Activated T-cell treated with anti-CD3 and anti-CD28 coated beads for 4 hours (primary cell): ENCODE measurements around the gene IL20RA.
"Not testable (repeated sequence)": the region's sequence is repeated elsewhere in the genome, so short reads cannot be mapped to it uniquely, and the experiment has no call there.

Experiments used
- DNase-seq: peaks from one replicate; pipeline ENCODE4 v3.0.0-alpha.2; 2020

The IL20RA gene

GRCh38 chr6:137044366-137045221, at the start of gene IL20RA:
Gene IL20RA (minus strand): TSS chr6:137044965. CDS start chr6:137044728, 237 bp downstream.
- no peak for DNase-seq

- DNase-seq, result no peak
These were observed 48.7 kb upstream of the IL20RA start for GRCh38 chr6:137093183-137094069.

- no peak for DNase-seq
These were observed 47.3 kb upstream of the IL20RA start for GRCh38 chr6:137092018-137092417.

- no peak for DNase-seq
These were observed 44.5 kb upstream of the IL20RA start for GRCh38 chr6:137089305-137089704.

- no peak for DNase-seq
These were observed 43.1 kb upstream of the IL20RA start for GRCh38 chr6:137087902-137088301.

- no peak for DNase-seq
These were observed 41.3 kb upstream of the IL20RA start for GRCh38 chr6:137086031-137086430.

- no peak for DNase-seq
These were observed 40.3 kb upstream of the IL20RA start for GRCh38 chr6:137084865-137085617.

- no peak for DNase-seq
These were observed 39.3 kb upstream of the IL20RA start for GRCh38 chr6:137084090-137084489.

GRCh38 chr6:137081997-137082396, 37.2 kb upstream of the IL20RA start:
- DNase-seq, result no peak

- DNase-seq, result no peak
These were observed 35.9 kb upstream of the IL20RA start for GRCh38 chr6:137080711-137081110.

- peak; percentile 16 for DNase-seq
These were observed 31.7 kb upstream of the IL20RA start for GRCh38 chr6:137076277-137077068.

GRCh38 chr6:137075790-137076189, 31.0 kb upstream of the IL20RA start:
- DNase-seq, result not testable (repeated sequence)

GRCh38 chr6:137070303-137070702, 25.5 kb upstream of the IL20RA start:
- no peak for DNase-seq

GRCh38 chr6:137067399-137067798, 22.6 kb upstream of the IL20RA start:
- no peak for DNase-seq

GRCh38 chr6:137058037-137058436, 13.3 kb upstream of the IL20RA start:
- DNase-seq, result no peak

- no peak for DNase-seq
These were observed 11.5 kb upstream of the IL20RA start for GRCh38 chr6:137056121-137056880.

GRCh38 chr6:137051790-137052472, 7.2 kb upstream of the IL20RA start:
- no peak for DNase-seq

GRCh38 chr6:137049095-137049494, 4.3 kb upstream of the IL20RA start:
- DNase-seq, result no peak

GRCh38 chr6:137046871-137047412, 2.2 kb upstream of the IL20RA start:
- no peak for DNase-seq

GRCh38 chr6:137045222-137045789, 541 bp upstream of the IL20RA start:
- DNase-seq, result no peak
